ENCODE measurements around the gene ABLIM3. TPM values are rescaled to one million over a fixed set of nuclear protein-coding genes. Genes with fewer than 3 reads are reported as not detected.

The ABLIM3 gene
- total RNA-seq, 2 experiments from 2014 or later: not detected

DNA sequence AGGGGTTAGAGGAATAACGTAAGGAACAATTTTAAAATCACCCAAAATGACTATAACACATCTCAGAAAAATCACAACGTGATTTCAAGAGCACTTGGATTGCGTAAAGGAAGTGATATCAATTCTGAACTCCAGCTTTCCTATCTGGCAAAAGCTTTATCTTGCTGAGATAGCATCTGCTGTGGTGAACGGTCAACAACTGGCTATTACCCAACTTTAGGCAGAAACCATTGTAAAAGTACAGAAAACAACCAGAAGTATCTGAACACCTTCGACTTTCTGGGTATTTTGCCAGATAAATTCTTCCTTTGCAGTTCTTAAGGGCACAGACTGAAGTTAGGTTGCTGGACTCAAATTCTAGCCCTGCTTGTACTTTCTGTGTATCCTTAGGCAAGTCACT lies 9.2 kb downstream of the ABLIM3 start:
- intact Hi-C loops (cut with micrococcal nuclease): no loop called here
- DNase-seq: no peak
- Mint-ChIP-seq H3K4me1 (ENCODE audit: low read depth) (no peaks in the 10 kb centered on the region), H3K4me3 (no peak overlapping the region), H3K36me3 (ENCODE audit: low read depth) (no peaks in the 10 kb centered on the region), H3K27ac (no peak overlapping the region), H3K27me3 (ENCODE audit: low read depth) (peaks cover 5% of the 10 kb centered on the region), H3K9me3 (no peaks in the 10 kb centered on the region)
- CTCF ChIA-PET: no interaction called here

GRCh38 chr5:149151717-149152116 lies 10.4 kb downstream of the ABLIM3 start:
- no peak overlapping the region for H3K4me3 Mint-ChIP-seq
- peaks cover 2% of the 10 kb centered on the region for H3K27me3 Mint-ChIP-seq (ENCODE audit: low read depth)
- intact Hi-C loops (cut with micrococcal nuclease): no loop called here
- CTCF ChIA-PET: no interaction called here
- H3K4me1 Mint-ChIP-seq (ENCODE audit: low read depth): peaks cover 4% of the 10 kb centered on the region
- H3K9me3 Mint-ChIP-seq: no peaks in the 10 kb centered on the region
- H3K36me3 Mint-ChIP-seq (ENCODE audit: low read depth): no peaks in the 10 kb centered on the region
- DNase-seq: no peak
- no peak overlapping the region for H3K27ac Mint-ChIP-seq

GRCh38 chr5:149152317-149152746 lies 11.0 kb downstream of the ABLIM3 start:
- Mint-ChIP-seq H3K4me1 (ENCODE audit: low read depth) (peaks cover 4% of the 10 kb centered on the region), H3K27ac (no peak overlapping the region), H3K4me3 (no peak overlapping the region), H3K9me3 (no peaks in the 10 kb centered on the region), H3K36me3 (ENCODE audit: low read depth) (no peaks in the 10 kb centered on the region), H3K27me3 (ENCODE audit: low read depth) (peaks cover 2% of the 10 kb centered on the region)
- no peak for DNase-seq
- CTCF ChIA-PET: interaction anchor here (2.2 kb wide), 1 partner anchor 113 kb away, joined by 5 read pairs; no protein-coding TSS in a partner anchor
- intact Hi-C loops (cut with micrococcal nuclease): no loop called here

- Mint-ChIP-seq H3K27me3 (ENCODE audit: low read depth) (peaks cover 2% of the 10 kb centered on the region), H3K4me3 (no peak overlapping the region), H3K4me1 (ENCODE audit: low read depth) (peaks cover 4% of the 10 kb centered on the region), H3K27ac (no peak overlapping the region), H3K36me3 (ENCODE audit: low read depth) (no peaks in the 10 kb centered on the region), H3K9me3 (no peaks in the 10 kb centered on the region)
- CTCF ChIA-PET: interaction anchor here (2.2 kb wide), 1 partner anchor 112 kb away, joined by 5 read pairs; no protein-coding TSS in a partner anchor
- intact Hi-C loops (cut with micrococcal nuclease): no loop called here
- DNase-seq: no peak
These were observed 12.0 kb downstream of the ABLIM3 start for GRCh38 chr5:149153193-149153750.

DNA sequence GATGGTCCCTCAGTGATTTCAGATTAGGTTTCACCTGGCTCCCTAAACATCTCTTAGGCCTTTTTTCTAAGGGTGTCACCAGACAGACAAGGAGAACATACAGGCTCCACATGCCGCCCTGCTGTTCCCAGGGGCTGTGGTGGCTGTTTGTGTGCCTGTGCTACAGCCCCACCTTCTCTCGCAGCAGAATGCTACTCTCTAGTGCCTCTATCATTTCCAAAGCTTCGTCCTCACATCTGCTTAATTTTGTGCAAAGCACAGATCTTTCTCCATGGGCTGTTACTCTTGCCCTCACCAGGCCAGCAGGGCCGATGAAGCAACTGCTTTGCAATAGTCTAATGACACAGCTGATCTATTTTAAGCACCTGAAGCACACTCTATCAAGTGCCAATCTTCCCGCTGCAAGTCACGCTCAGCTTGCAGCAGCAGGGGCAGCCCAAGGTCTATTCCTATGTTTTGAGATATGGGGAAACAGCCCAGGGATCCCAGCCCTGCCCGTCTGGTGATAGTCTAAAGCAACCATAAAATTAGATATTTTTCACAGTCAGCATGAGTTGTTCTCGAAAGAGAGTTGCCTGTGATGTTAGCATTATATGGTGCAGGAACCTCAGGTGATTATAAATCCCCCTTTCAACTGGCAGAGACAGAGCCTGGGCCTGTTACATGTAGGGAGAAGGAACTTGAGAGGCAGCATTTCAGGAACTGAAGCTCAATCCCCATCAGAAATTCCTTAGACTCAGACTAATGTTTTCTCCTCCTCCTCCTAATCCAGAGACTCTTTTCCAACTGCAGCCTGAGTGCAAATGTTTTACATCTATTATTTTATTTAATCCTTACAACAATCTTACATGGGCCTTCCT lies 12.7 kb downstream of the ABLIM3 start:
- H3K27me3 Mint-ChIP-seq (ENCODE audit: low read depth): peaks cover 2% of the 10 kb centered on the region
- H3K4me1 Mint-ChIP-seq (ENCODE audit: low read depth): peaks cover 4% of the 10 kb centered on the region
- H3K36me3 Mint-ChIP-seq (ENCODE audit: low read depth): no peaks in the 10 kb centered on the region
- H3K27ac Mint-ChIP-seq: no peak overlapping the region
- no peak for DNase-seq
- no peaks in the 10 kb centered on the region for H3K9me3 Mint-ChIP-seq
- CTCF ChIA-PET: interaction anchor here (2.2 kb wide), 1 partner anchor 111 kb away, joined by 5 read pairs; no protein-coding TSS in a partner anchor
- intact Hi-C loops (cut with micrococcal nuclease): no loop called here
- no peak overlapping the region for H3K4me3 Mint-ChIP-seq

GRCh38 chr5:149154650-149155049 lies 13.4 kb downstream of the ABLIM3 start:
- DNase-seq: no peak
- intact Hi-C loops (cut with micrococcal nuclease): no loop called here
- Mint-ChIP-seq H3K27me3 (ENCODE audit: low read depth) (peaks cover 2% of the 10 kb centered on the region), H3K9me3 (no peaks in the 10 kb centered on the region), H3K27ac (no peak overlapping the region), H3K4me3 (no peak overlapping the region), H3K36me3 (ENCODE audit: low read depth) (no peaks in the 10 kb centered on the region), H3K4me1 (ENCODE audit: low read depth) (peaks cover 4% of the 10 kb centered on the region)
- CTCF ChIA-PET: interaction anchor here (2.2 kb wide), 1 partner anchor 110 kb away, joined by 5 read pairs; no protein-coding TSS in a partner anchor

DNA sequence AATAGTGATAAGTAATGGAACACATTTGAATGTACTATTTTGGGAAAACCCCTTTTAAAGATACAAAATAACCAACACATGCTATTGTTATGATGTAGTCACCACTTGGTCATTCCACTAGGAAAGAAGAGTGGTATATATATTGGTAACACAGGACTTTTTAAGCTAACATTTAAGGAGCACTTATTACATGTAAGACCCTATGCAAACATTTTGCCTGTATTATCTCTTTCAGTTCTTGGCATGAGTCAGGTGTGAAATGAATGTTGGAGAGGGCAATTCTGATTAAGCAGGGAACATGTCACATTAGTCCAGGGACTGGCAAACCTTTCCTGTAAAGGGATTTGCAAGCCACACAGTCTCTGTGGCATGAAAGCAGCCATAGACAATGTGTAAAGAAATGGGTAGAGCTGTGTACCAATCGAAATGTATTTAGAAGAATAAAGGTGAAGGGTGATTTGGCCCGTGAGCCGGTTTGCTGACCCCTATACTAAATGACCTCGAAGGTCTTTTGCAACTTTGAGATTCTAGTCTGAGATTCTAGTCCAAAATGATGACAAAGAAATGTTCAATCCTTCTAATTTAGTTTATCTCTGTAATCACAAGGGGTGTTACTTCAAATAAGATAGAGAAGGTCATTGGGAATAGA lies 15.3 kb downstream of the ABLIM3 start:
- DNase-seq: no peak
- Mint-ChIP-seq H3K27ac (no peak overlapping the region), H3K4me3 (no peak overlapping the region), H3K9me3 (no peaks in the 10 kb centered on the region), H3K27me3 (ENCODE audit: low read depth) (no peaks in the 10 kb centered on the region), H3K4me1 (ENCODE audit: low read depth) (peaks cover 4% of the 10 kb centered on the region), H3K36me3 (ENCODE audit: low read depth) (no peaks in the 10 kb centered on the region)
- CTCF ChIA-PET: interaction anchor here (1.0 to 2.8 kb wide), 2 partner anchors 15 to 109 kb away, joined by 3 to 9 read pairs; partner anchors contain the start of gene ABLIM3
- intact Hi-C loops (cut with micrococcal nuclease): no loop called here

DNA sequence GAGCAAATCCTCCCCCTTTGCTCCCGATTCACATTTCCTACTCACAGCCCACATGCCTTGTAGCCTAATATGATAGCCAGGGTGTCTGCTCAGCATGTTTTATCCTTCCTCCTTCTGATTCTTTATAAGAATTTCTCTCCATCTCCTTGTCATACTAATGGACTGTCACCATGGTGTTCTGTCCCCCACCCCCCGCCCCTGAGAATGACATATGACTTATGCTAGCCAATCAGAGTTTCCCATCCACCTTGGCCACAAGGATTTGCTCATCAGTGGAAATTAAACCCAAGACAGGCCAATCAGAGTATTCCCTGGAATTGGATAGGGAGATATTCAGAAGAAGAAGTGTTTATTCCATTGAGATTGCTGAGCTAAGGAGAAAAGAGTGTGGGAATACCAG lies 16.0 kb downstream of the ABLIM3 start:
- CTCF ChIA-PET: interaction anchor here (2.8 kb wide), 1 partner anchor 16 kb away, joined by 9 read pairs; the partner anchor contains the start of gene ABLIM3
- intact Hi-C loops (cut with micrococcal nuclease): no loop called here
- Mint-ChIP-seq H3K9me3 (no peaks in the 10 kb centered on the region), H3K27ac (no peak overlapping the region), H3K4me1 (ENCODE audit: low read depth) (peaks cover 4% of the 10 kb centered on the region), H3K4me3 (no peak overlapping the region), H3K27me3 (ENCODE audit: low read depth) (no peaks in the 10 kb centered on the region), H3K36me3 (ENCODE audit: low read depth) (no peaks in the 10 kb centered on the region)
- no peak for DNase-seq

DNA sequence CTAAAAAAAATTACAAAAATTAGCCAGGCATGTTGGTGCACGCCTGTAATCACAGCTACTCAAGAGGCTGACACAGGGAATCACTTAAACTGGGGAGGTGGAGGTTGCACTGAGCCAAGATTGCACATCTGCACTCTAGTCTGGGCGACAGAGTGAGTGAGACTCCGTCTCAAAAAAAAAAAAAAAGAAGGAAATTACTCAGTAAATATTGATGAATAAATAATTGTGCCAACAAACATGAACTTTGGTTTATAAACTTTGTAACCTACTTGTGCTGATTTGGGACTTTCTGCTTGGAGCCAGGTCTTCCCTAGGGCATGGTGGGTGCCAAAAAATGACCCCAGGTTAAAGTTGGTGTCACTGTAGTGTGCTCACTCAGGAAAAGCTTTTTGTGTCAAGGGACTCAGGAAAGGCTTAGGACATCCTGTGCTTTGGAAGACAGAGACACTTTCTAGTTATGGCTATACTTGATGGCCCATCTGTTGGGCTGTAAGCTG lies 19.0 kb downstream of the ABLIM3 start:
- Mint-ChIP-seq H3K4me3 (no peak overlapping the region), H3K27ac (no peak overlapping the region), H3K9me3 (no peaks in the 10 kb centered on the region), H3K27me3 (ENCODE audit: low read depth) (no peaks in the 10 kb centered on the region), H3K4me1 (ENCODE audit: low read depth) (peaks cover 4% of the 10 kb centered on the region), H3K36me3 (ENCODE audit: low read depth) (no peaks in the 10 kb centered on the region)
- CTCF ChIA-PET: interaction anchor here (0.8 to 0.9 kb wide), 2 partner anchors 106 to 803 kb away, joined by 3 to 4 read pairs; no protein-coding TSS in a partner anchor
- intact Hi-C loops (cut with micrococcal nuclease): no loop called here
- DNase-seq: no peak

DNA sequence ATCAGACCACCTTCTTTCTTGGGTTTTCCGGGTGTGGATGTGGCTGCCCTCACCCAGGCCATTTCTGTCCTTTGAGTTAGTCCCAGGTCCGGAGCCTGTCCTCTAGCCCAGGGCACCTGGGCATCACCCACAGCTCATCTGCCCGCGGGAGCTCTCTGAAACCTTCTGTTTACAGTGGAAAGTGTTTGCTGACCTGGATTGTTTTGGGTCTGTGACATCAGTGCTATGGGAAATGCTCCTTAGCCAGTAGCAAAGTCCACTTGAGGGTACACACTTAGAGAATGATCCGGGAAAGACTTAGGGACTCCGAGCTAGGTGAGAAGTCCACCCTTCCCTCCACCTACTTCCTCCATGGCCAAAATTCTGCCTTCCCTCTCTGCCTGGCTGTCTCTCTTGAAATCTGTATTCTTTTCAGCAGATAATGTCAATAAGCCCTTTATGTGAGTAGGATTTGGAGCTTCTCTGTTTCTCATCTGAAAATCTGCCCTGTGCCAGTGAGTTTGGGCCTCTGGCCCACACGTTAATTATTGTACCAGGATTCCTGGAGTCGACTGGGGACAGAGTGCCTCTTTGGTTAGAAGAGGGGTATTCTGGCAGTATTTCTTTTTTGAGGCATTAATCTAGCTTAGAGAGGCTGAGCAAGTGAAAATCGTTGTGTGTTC lies 19.9 kb downstream of the ABLIM3 start:
- Mint-ChIP-seq H3K9me3 (no peaks in the 10 kb centered on the region), H3K4me1 (ENCODE audit: low read depth) (peaks cover 3% of the 10 kb centered on the region), H3K27me3 (ENCODE audit: low read depth) (no peaks in the 10 kb centered on the region), H3K36me3 (ENCODE audit: low read depth) (no peaks in the 10 kb centered on the region), H3K4me3 (no peak overlapping the region), H3K27ac (no peak overlapping the region)
- CTCF ChIA-PET: interaction anchor here (0.8 kb wide), 1 partner anchor 802 kb away, joined by 4 read pairs; no protein-coding TSS in a partner anchor
- DNase-seq: no peak
- intact Hi-C loops (cut with micrococcal nuclease): no loop called here

DNA sequence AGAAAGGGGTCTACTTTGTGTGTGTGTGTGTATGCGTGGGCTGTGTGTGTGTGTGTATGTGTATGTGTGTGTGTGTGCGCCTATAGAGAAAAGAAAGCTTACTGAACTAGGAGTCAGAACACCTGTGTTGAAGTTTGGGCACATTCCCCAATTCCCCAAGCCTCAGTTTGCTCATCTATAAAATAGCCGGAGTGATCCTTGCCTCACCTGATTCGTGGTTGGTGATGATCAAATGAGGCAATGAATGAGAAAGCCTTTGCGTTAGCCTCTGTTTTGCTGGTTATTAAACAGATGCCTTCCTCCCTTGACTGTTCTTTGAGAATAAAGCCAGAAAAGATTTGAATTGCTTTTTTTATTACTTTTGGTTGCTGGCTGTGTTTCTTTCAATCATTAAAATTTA lies 20.6 kb downstream of the ABLIM3 start:
- CTCF ChIA-PET: no interaction called here
- no peaks in the 10 kb centered on the region for H3K27me3 Mint-ChIP-seq (ENCODE audit: low read depth)
- DNase-seq: no peak
- H3K27ac Mint-ChIP-seq: no peak overlapping the region
- intact Hi-C loops (cut with micrococcal nuclease): no loop called here
- no peaks in the 10 kb centered on the region for H3K36me3 Mint-ChIP-seq (ENCODE audit: low read depth)
- no peak overlapping the region for H3K4me3 Mint-ChIP-seq
- H3K9me3 Mint-ChIP-seq: no peaks in the 10 kb centered on the region
- no peaks in the 10 kb centered on the region for H3K4me1 Mint-ChIP-seq (ENCODE audit: low read depth)

All from activated naive CD4-positive, alpha-beta T cell treated with anti-CD3 and anti-CD28 coated beads for 36 hours (primary cell).